Stimulated activated CD4-positive, alpha-beta T cell treated with anti-CD3 and anti-CD28 coated beads, Interleukin-4, amount 100 ng/mL, for 24 hours (primary cell): ENCODE data around the gene GATB.

Experiments
- DNase-seq: peaks from one replicate; pipeline ENCODE4 v3.0.0-alpha.2; 2020

GATB gene

DNA sequence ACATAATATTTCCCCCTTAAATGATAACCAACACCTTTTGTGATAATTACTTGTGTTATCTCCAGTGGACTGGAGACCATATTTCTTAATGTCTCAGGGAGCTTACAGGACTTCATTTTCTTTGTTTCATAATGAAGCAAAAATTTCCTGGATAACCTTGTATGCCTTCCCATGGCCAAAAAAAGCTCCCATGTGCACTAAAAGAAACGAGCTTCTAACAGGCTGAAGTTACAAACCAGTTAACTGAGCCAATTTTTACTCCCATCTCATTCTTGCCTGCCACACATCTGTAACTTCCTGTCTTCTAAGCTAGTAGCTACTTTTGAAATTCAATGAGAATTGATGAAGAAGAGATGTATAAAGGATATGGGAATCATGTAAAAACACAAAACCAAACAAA lies 32.8 kb downstream of the GATB start:
- DNase-seq: no peak

DNA sequence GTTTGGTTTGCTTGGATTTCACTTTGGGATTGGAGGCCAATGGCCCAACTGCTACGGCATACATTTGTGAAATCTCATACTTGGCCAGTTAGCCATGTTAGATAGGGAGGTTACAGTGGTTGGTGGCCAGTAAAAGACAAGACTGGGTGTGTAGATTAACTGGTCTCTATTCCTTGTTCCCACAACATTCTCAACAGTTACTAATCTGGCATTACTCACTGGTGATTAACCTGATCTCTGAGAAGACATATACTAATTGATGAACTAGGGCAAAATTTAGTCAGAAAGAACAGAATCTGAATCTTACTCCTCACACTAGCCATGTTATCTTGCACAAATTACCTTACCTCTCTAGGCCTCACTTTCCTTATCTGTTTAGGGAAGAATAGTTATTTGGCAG lies 33.4 kb downstream of the GATB start:
- no peak for DNase-seq

DNA sequence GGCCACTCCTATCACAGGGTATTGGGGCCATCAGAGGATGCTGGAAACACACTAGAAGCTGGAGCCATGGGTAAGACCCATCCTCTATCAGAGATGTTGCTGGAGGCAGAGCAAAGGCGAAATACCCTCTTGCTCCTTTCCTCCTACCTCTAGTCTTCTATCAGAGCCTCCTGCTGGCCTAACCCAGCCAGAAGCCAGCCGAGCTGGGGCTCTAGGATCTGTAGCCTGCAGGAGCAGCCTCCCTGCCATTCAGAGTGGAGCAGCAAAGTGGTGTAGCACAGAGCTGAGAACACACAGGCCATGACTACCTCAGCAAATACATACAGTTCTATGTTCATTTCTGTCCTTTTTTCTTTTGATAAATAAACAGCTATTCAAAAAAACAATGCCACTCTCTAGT lies 35.7 kb downstream of the GATB start:
- DNase-seq: no peak

DNA sequence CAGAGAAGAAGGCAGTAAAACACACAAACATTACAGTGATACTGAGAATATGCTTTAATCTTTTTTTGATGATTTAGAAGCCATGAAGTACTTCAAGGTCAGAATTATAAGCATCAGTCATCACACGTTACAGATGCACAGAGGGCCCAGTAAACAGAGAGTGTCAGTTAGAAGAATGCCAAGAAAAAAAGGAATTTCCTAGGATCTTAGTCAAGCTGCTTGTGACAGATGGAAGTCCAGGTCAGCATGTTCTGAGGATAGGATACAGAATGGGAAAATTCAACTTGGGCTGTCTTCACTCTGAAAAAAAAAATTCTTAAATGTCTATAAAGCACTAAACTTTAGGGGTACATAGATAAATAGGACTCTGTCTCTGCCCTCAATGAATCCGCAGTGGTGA lies 38.9 kb downstream of the GATB start:
- DNase-seq: no peak

DNA sequence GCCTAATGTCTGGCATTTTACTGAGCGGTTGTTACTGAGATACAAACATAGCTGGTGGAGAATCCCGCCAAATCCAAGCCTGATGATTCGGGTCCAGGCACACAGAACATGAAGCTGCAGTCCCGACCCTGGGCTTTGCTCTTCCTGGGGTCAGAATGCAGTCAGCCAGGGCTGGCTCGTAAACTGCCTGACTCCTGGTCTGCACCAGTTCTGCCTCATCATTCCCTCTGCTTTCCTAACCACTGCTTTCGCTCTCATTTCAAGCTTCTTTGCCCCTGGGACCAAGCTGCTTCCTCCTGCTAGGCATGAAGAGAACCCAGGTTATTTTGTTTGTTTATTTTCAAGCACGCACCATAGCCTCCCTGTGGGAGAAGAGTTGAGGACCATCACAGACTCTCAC lies 39.3 kb downstream of the GATB start:
- DNase-seq: no peak

DNA sequence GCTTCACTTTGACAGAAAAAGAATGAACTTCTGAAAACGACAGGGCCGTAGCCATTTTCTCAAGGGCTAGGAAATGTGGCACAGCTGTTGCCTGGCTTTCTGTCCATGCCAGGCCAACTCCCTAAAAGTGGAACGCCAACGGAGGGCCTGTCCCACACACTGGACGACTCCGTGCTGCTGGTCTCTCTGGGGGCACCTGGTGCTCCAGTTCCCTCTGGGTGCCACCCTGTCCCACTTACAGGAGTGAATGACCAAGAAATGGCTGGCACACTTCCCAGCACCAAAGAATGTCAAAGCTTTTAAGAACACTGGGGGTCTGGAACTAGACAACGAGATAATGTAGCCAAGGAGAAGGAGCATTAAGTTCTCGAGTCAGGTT lies 40.9 kb downstream of the GATB start:
- DNase-seq: no peak

DNA sequence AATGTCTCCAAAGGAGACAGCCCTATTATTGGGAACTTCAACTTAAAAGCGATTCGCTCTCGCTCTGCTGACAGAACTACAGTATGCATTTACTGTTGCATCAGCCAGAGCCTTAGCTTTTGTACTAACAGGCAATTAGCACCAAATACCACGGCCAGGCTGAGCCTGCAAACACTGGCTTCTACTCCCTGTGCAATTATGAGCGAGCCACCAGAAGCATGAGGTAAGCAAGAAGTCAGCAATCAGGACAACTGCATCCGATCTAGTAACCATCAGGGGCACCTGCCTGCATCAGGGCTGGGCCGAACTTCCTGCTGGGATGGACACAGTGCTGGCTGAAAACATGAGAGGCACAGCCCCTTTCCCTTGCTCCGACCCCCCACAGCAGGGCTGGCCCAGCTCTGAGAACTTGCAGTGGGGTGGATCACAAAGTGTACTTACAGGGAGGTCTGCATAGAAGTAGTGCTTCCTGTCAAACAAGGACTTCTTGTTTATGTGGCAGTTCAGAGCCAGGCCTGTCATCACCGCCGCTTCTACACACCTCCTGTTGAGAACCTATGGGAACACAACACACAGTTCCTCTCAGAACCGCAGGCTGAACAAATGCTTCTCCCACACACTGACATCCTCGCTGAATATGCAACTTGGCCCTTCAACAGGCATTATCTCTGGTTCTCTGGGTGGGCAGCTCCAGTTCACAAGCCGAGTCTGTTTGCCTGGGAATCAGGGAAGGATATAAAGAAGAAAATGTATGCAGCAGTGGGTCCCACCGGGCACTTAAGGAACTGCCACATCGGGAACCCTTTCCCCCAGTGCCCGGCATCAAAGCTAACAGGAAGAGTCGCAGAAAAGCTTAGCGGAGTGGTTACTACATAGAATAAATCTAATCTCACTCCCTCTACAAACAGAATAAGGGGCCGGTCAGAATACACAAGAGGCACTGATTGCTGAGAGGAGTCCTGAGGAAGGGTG lies 41.5 kb downstream of the GATB start:
- DNase-seq: no peak

DNA sequence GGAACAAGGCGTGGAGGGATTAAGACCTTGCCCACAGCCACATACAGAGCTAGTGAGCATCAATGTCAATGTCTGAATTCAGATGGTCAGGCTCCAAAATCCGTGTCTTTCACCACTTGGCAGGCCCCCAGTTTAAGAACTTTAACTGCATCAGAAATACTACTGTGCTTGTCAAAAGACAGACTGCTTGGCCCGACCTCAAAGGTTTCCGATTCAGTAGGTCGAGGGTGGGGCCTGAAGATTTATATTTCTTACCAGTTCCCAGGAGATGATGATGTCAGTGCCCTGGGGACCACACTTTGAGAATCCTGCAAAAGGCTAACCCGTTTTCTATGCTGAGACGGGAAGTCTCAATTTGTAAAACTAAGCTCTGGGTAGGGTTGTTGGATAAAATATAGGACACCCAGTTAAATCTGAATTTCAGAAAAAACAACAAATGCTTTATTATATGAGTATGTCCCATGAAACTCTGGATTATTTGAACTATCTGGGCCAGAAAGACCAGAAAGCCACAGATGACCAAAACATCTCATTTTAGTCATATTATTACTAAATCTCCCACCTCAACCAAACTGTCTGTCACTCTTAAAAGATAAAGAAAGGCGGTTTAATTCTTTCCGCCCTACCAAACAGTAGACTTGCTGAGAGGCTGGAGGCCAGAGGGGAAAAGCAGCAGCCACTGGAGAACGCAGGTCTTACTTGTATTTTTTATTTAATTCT lies 42.7 kb downstream of the GATB start:
- no peak for DNase-seq

DNA sequence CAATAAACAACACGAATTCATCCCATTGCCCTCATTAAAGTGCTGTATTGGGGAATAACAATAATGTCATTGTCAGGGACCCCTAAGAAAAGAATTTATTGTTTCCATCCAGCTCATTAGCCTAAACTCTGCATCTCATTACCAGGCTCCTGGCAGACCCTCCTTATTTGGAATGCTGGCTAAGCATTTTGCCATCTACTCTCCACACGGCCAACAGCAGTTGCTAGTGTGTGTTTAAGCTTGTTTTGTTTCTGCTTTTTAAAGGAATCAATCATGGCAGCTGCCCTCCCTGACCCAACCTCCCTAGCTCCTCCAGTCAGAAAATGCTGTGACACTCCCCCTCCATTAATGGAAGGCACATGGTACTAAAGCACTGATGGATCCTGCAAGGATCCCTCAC lies 43.5 kb downstream of the GATB start:
- no peak for DNase-seq

DNA sequence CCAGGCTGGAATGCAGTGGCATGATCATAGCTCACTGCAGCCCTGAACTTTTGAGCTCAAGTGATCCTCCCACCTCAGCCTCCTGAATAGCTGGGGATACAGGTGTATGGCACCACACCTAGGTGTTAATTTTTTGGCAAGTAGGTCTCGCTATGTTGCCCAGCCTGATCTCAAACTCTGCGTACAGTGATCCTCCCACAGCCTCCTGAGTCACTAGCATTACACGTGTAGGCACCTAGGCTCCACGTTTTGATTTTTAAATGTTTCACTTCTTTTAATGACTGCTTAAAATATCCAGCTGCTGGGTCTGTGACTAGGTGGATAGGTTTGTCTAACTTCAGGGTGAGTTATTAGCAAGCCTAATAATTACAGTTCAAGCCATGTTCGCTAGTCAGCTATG lies 44.5 kb downstream of the GATB start:
- DNase-seq: no peak

DNA sequence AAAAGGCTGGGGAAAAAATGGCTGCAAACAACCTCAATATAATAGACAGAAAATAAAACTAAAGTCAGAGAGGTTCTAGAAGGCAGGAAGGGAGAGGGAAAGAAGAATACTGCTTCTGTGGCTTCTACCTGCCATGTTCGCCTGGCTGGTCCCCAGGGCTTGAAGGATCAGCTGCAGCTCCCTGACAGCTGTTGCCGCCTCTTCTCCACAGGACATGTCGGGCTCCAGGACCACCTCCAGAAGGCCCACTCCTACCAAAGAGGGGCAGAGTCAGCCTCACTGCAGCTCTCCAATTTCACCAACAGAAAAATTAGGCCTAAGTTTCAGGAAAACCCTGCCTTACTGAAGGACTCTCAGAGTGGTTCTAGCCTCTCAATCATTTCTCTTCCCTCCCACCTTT lies 44.9 kb downstream of the GATB start:
- no peak for DNase-seq

DNA sequence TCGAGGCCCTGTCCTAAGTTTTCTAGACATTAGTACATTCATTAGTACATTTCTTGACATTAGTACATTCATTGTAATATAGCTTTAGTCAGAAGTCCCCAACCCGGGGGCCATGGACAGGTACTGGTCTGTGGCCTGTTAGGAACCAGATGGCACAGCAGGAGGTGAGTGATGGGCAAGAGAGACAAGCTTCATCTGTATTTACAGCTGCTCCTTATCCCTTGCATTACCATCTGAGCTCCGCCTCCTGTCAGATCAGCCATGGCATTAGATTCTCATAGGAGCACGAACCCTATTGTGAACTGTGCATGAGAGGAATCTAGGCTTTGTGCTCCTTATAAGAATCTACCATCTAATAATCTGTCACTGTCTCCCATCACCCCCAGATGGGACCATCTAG lies 48.0 kb downstream of the GATB start:
- DNase-seq: no peak

DNA sequence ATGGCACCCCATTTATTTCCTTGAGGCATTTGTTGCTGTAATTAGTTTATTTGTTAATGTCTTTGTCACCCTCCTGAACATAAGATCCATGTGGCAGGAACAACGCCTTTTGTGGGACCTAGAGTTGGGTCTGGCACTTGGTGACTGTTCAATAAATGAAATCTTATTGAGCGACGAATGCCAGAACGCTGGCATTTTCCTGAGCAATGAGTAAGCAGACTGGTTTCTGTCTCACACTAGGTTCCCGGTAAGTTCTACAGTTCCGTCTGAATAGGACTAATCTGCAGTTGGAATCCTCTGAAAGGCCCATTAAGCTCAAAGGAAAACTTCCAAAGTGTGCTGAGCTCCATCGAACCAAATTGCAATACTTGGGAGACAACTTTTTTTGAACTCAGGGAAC lies 49.2 kb downstream of the GATB start:
- DNase-seq: no peak

DNA sequence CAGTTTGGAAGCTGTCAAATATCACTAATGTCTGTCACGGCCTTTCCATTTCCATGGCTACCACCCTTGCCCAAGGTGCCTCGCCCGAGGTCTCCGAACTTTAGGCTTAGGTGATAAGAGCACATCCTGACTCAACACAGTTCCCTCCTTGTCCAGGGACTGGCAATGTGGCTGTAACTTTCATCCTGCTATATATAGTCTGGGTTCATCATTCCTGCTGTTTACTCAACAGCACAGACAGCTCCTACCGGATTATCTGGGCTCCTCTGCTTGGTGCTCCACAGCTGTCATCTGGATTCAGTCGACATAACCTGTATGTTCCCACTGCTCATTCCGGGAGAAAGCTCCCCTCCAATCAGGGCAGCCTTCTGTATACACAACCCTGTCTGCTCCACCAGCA lies 51.2 kb downstream of the GATB start:
- no peak for DNase-seq

DNA sequence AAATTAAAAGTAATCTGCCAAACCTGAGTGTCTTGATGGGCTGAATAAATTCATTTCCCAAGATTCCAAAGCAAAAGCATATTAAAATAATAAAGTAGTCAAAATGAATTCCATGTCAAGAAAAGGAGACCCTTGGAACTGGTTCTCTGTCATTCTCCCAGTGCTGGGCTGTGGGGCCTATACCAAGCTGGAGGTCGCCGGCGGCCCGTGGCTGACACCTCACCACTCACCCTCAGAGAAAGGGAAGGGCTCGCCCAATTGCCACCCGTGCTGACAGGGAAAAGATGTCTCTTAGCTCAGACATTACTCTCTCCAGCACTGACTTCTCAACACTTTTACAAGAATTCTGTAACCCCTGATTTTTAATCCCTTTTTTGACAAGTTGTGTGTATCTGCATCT lies 51.7 kb downstream of the GATB start:
- no peak for DNase-seq

DNA sequence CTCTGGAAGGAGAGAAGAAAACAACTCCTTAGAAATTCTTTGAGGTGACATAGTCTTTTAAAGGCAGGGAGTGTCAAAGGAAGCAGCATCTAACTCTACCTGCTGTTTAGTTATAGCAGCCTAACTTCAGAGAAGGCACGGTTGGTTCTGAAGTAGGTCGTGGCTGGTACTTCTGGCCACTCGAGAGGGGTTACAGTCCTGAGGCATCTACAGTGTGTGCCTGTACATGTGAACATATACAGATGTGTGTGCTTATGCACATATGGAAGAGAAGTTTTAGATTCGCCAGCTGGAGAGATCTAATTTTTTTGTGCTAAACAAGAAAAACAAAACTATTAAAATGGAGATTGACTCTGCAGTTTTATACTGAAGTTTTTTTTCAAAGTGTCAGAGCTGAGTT lies 52.7 kb downstream of the GATB start:
- DNase-seq: no peak

DNA sequence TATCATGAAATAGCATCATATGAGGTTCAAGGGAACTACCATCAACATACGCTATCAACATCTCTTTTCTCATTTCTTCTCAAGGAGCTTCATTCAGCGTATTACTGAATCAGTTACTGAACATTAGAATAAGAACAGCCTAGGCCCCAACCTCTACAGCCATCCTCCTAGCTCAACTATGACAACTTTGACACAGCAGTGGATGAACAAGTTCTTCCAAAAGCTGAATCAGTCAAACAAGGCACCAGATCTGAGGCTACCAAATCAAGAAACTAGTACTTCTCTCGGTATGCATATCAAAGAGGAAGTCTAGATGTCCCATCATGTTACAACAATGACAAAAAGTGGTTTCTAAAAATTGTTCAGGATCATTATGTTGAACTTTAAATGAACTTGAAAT lies 57.4 kb downstream of the GATB start:
- no peak for DNase-seq

DNA sequence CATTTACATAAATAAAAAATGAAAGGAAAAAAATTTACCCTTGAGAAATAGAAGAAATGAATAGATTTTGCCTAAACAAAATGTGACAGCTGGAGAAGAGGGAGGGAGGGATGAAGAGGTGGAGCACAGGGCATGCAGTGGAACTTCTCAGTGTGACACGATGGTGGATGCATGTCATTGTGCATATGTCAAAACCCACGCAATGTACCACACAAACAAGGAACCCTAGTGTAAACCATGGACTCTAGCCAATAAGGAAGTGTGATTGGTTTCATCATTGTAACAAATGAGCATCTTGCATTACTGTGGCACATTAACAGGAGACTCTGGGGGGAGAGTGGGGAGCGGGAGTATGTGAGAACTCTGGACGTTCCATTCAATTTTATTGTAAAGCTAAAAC lies 58.6 kb downstream of the GATB start:
- DNase-seq: no peak

DNA sequence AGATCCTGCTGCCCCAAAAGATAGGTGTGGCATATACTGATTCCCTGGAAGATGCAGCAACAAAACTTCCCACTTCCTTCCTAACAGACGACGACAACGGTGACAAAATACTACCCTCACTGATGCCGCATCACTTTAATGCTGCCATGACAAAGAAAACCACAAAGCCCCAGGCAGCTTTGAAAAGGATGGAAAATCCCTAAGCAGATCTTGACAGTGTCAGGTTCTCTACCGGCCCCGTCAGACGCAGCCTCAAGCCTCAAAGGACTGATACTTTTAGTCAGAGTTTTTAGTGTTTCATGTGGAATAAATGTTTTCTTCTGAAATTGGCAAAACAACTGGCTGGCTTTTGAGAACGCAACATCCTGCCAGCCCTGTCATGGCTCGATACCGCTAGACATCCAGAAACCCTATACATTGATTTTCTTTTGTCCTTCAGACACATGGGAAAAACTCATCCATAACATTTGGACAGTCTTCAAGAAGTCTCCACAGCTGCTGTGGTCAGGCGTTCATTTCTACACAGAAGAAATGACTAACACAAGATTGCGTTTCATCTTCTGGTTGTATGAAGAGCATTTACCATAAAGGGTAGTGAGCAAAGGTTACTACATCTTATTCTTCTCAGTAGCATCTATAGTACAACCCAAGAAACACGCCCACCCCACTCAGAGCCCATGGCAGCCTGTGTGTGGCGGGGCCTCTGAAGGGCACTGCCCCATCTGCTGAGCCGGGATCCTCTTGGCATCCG lies 60.1 kb downstream of the GATB start:
- peak; percentile 4 for DNase-seq

DNA sequence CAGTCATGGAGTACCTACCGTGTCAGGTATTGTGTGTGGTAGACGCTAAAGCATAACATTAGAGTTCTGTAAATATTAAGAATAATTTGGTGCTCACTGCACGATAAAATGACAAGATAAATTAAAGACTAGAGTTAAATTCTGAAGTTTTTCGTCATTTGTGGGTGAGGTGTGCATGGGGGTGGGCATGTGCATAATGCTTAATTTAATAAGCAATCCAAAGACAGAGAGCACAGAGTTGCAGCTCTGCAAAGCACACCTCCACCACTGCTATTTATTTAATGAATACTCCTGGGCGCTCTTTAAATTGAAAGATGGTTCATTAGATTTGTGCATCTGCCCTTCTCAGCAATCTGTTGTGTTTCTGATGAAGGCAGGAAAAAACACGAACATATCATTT lies 62.6 kb downstream of the GATB start:
- DNase-seq: no peak

DNA sequence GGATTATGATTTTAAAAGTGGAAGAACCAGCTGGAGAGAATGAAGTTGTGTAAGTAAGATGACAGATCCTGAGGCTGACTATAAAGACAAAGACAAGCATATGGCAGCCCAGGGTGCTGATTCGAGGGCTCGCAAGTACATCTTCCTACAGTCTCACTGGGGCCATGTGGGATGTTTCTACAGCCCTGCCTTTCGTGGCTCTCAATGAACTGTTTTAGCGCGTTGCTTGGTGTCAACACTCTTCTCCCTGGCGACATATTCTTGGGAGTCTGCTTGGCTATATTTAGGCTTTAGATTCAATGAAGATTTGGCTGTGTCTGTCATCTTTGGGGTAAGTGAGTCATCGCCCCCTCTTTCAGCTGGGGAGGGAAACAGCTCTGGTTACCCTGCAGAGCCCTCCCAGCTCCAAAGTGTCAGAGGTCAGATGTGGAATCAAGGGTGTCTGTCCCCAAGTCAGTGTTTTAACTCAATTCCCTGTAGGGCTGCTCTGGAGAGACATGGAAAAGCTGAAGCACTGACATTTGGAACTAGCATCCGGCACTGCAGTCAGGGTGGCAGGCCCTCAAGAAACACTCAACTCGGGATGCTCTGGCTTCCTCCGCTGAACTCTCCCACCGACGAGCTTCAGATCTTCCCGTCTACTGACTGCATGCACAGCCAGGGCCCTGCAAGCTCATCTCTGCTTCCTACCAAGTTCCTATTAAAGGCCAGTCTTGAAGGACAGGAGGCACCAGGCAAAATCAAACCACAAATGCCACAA lies 65.7 kb downstream of the GATB start:
- DNase-seq: no peak

DNA sequence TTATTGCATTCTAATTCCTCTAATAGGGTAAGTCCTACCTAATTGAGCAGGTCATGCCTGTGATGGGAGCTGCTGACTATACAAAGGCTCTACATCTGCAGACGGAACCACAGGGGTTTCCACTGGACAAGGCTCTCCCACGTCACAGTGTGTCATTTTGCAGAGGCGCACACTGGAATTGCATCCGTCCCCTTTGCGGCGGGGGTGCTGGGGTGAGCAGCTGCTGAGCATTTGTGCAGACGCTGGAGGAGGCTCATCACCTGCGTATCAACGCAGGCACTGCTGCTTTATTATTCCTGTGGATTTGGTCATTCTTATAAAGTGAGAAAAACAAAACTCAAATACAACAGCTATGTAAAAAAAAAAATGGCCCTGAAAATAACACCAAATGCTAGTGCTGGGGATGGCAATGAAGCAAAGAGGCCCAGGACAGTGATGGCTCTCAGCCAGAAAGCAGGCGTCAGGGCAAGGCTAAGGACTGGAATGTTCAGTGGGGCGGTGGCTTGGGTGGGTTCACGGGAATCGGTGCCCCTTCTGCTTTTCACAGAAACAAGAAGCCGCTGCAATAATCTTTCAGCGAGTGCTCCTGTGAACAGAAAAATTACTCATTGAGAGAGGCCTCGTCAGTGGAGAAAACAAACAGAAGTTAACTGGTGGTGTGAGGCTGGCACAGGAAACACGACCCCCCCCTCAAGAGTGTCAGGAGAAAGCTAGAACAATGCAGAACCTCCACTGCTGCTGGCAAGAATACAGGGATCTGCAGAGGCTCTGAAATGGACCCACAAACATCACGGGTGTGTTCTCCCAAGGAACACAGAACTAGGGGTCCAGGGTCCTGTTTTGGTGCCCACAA lies 67.8 kb downstream of the GATB start:
- DNase-seq: no peak
